Cardiac muscle cell (in vitro differentiated cells and primary cell): Measurements from ENCODE around the gene C2orf81. TPM values are rescaled to one million over a fixed set of nuclear protein-coding genes. Genes with fewer than 3 reads are reported as not detected.

ENCODE experiments used
- DNase-seq, 2 donors: peaks; one replicate each; pipeline versions ENCODE4 v3.0.0 to v3.0.0-alpha.2; 2010 to 2017; ENCODE audit warnings: low read depth in 1 of 2, low spot score in 1 of 2
- H3K27ac ChIP-seq: fragments of 200-600 bp; sonication (generic); 2 replicates; pipeline ENCODE4 v1.5.1; 2016
- H3K27me3 ChIP-seq: fragments of 200-600 bp; sonication (generic); 2 replicates; pipeline ENCODE4 v1.6.0; 2016; ENCODE audit warnings: control low read depth
- H3K36me3 ChIP-seq: fragments of 200-600 bp; sonication (generic); 2 replicates; pipeline ENCODE4 v1.5.1; 2016; ENCODE audit warnings: control low read depth
- H3K4me1 ChIP-seq: fragments of 200-600 bp; sonication (generic); 2 replicates; pipeline ENCODE4 v1.8.1; 2017; ENCODE audit warnings: low read depth, mild to moderate bottlenecking, mixed run types
- H3K4me3 ChIP-seq: fragments of 200-600 bp; sonication (generic); 2 replicates; pipeline ENCODE4 v1.5.1; 2016; ENCODE audit warnings: mild to moderate bottlenecking
- H3K9me3 ChIP-seq: fragments of 200-600 bp; sonication (generic); 2 replicates; pipeline ENCODE4 v1.5.1; 2017; ENCODE audit warnings: low read depth, mild to moderate bottlenecking, control low read depth
- polyA plus RNA-seq: library from polyadenylated mRNA; unstranded; fragments of >200 nt; fragmentation: Nextera tagmentation; extraction: Ambion mirVana; gene quantifications from 2 replicates; pipeline ENCODE4 v1.2.1, GENCODE V29; 2016
- total RNA-seq: library from RNA; depleted of rRNA; stranded (reverse); fragments of >200 nt; gene quantifications from 2 replicates; pipeline ENCODE4 v1.2.3, GENCODE V29; 2016
- TF ChIP-seq, protein P1 (sequence below): IDR thresholded peaks from 2 replicates; pipeline ENCODE4 v1.5.1; 2012; ENCODE audit warnings: low read depth, mild to moderate bottlenecking, low read length

The C2orf81 gene
- total and polyA plus RNA-seq, 2 experiments from 2014 or later: 7.1 to 9.5 TPM

DNA sequence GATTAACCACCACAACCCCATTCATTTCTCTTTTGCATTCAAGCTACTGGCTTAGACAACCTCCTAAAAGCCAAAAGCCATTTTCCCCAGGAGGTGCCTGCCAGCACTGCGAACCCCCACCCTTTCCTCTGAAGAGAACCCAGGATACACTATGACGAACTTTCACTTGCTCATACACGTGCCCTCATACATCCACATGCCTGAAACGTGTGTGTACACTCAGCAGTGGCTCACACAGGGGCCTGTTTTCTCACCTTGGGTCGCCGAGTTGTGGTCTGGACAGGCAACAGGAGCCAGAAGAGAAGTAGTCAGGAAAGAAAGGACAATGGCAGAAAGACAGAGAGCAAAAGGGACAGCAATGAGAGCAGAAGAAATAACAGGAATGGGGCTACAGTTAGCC is 48.7 kb downstream of the C2orf81 start:
- Histone ChIP-seq H3K36me3 (peaks cover 34% of the 10 kb centered on the region), H3K4me3 (no peak overlapping the region), H3K9me3 (no peaks in the 10 kb centered on the region), H3K4me1 (peaks cover 22% of the 10 kb centered on the region), H3K27ac (no peak overlapping the region), H3K27me3 (no peaks in the 10 kb centered on the region)
- TF ChIP-seq, protein P1, sequence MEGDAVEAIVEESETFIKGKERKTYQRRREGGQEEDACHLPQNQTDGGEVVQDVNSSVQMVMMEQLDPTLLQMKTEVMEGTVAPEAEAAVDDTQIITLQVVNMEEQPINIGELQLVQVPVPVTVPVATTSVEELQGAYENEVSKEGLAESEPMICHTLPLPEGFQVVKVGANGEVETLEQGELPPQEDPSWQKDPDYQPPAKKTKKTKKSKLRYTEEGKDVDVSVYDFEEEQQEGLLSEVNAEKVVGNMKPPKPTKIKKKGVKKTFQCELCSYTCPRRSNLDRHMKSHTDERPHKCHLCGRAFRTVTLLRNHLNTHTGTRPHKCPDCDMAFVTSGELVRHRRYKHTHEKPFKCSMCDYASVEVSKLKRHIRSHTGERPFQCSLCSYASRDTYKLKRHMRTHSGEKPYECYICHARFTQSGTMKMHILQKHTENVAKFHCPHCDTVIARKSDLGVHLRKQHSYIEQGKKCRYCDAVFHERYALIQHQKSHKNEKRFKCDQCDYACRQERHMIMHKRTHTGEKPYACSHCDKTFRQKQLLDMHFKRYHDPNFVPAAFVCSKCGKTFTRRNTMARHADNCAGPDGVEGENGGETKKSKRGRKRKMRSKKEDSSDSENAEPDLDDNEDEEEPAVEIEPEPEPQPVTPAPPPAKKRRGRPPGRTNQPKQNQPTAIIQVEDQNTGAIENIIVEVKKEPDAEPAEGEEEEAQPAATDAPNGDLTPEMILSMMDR: no peak
- no peak for DNase-seq

DNA sequence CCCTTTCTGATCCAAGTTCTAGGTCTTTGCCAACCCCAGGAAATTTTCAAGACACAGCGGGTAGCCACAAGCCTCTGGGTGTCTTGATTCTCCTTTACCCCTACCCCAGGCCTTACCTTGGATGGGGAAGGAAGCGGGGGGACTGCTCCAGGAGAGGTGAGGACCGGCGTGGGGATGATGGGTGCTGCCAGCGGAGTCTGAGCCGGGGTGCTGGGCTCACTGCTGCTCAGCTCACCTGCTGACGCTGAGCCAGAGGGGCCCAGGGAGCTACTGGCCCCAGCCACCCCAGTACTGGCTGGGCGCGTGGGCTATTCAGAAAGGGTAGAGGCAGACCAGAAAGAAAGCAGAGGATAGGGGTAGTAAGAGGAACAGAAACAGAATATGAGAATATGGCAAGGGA is 50.0 kb downstream of the C2orf81 start:
- TF ChIP-seq, protein P1: no peak
- Histone ChIP-seq H3K36me3 (peaks cover 39% of the 10 kb centered on the region), H3K4me1 (peaks cover 22% of the 10 kb centered on the region), H3K4me3 (no peak overlapping the region), H3K27me3 (no peaks in the 10 kb centered on the region), H3K9me3 (no peaks in the 10 kb centered on the region), H3K27ac (no peak overlapping the region)
- no peak for DNase-seq

DNA sequence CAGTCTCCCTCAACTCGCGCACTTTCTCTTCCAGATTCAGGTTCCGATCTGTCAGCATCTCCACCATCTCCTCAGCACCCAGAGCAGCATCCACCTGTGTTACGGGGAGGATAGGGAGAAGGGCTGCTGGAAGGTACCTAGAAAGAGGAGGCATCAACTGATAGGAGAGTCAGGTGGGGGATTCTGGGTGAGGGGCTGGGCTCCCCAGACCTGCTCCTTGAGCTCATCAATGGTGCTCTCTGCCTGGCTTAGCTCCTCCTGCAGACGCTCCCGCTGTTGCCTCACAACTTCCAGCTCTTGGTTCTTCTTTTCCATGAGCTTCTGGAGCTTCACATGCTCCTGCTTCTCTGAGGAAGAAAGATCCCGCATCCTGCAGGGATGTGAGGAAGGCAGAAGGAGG is 51.4 kb downstream of the C2orf81 start:
- Histone ChIP-seq H3K27ac (no peak overlapping the region), H3K4me3 (no peak overlapping the region), H3K4me1 (peaks cover 20% of the 10 kb centered on the region), H3K36me3 (peaks cover 52% of the 10 kb centered on the region), H3K9me3 (no peaks in the 10 kb centered on the region), H3K27me3 (no peaks in the 10 kb centered on the region)
- DNase-seq: no peak
- TF ChIP-seq, protein P1: no peak

DNA sequence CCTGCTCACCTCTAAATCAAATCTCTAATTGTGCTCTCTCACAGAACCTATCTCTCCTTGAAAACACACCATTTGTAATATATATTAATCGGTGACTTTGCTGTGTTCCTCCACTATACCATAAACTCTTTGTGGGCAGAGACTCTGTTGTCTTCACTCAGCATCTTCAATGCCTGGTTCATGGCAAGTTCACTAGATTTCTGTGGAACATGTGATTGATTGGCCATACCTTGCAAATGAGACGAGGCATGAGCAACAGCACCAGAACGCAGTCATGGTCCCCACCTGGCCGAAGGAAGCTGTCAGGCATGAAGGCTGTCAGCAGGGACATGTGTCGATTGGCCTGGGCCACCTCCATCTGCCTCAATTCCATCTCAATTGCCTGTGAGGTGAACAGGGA is 52.9 kb downstream of the C2orf81 start:
- Histone ChIP-seq H3K27ac (no peak overlapping the region), H3K27me3 (no peaks in the 10 kb centered on the region), H3K36me3 (peaks cover 65% of the 10 kb centered on the region), H3K9me3 (no peaks in the 10 kb centered on the region), H3K4me3 (no peak overlapping the region), H3K4me1 (peaks cover 8% of the 10 kb centered on the region)
- TF ChIP-seq, protein P1: no peak
- no peak for DNase-seq

DNA sequence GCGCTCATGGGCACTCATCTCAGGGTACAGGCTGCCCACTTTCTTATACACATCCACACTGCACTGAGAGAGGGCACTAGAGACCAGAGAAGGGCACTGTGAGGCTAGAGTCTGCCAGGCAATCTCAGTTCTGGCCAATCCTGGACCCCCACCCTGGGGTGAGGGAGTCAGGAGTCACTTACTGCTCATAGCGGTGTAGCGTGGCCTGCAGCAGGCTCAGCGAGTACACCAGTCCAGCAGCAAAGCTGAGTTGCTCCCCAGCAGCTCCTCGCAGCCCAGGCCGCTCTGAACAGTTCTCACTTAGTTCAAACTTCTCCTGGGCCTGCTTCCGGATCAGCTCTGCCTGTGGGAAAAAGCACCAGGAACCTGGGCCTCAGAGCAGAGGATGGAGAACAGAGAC is 53.6 kb downstream of the C2orf81 start:
- TF ChIP-seq, protein P1: no peak
- Histone ChIP-seq H3K4me3 (no peak overlapping the region), H3K9me3 (no peaks in the 10 kb centered on the region), H3K36me3 (peaks cover 71% of the 10 kb centered on the region), H3K4me1 (peaks cover 1% of the 10 kb centered on the region), H3K27me3 (no peaks in the 10 kb centered on the region), H3K27ac (no peak overlapping the region)
- DNase-seq: no peak

DNA sequence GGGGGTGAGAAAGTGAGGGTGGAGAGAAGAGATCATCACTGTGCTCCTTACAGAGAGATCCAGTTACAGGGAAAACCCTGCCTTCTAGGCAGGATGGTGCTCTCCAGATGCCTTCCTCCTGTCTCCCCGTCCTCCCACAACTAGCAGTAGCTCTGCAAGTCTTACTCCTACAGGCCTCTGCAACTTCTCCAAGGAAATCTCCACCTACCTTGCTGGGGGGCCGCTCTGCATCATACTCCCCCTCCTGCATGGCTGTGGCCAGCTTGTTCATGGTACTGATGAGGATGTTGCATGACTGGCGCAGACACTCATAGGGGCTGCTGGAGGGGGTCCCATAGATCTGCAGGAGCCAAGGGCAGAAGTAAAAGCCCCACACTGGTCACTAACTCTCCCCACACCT is 55.4 kb downstream of the C2orf81 start:
- H3K36me3 ChIP-seq: peaks cover 88% of the 10 kb centered on the region
- H3K4me1 ChIP-seq: no peaks in the 10 kb centered on the region
- no peak overlapping the region for H3K4me3 ChIP-seq
- H3K27ac ChIP-seq: no peak overlapping the region
- no peaks in the 10 kb centered on the region for H3K9me3 ChIP-seq
- no peak for DNase-seq
- TF ChIP-seq, protein P1: no peak
- no peaks in the 10 kb centered on the region for H3K27me3 ChIP-seq
